ENCODE measurements around the gene TRIAP1. TPM values are rescaled to one million over a fixed set of nuclear protein-coding genes. Genes with fewer than 3 reads are reported as not detected.

The TRIAP1 gene
- total RNA-seq (10 to 100 TPM; 21.9 to 29.1 TPM), polyA plus RNA-seq (ENCODE audit: insufficient read length in 6 of 6) (10 to 100 TPM; 35.1 to 42.4 (median 37.5) TPM)
- long read RNA-seq, donor 1, transcript TRIAP1-202 (2 exons, 1,182 nt) = major isoform, 27 of 27 reads
- long read RNA-seq, donor 1, partial matches to known transcripts = 0 of 27 reads
- long read RNA-seq, donor 1, other reads (novel, unspliced or antisense) = 0 of 27 reads
- long read RNA-seq, donor 2, transcript TRIAP1-202 (2 exons, 1,182 nt) = major isoform, 16 of 17 reads
- long read RNA-seq, donor 2, partial matches to known transcripts = 0 of 17 reads
- long read RNA-seq, donor 2, other reads (novel, unspliced or antisense) = 0 of 17 reads
- long read RNA-seq, donor 3, transcript TRIAP1-202 (2 exons, 1,182 nt) = major isoform, 26 of 26 reads
- long read RNA-seq, donor 3, partial matches to known transcripts = 0 of 26 reads
- long read RNA-seq, donor 3, other reads (novel, unspliced or antisense) = 0 of 26 reads
- long read RNA-seq, donor 4, transcript TRIAP1-202 (2 exons, 1,182 nt) = major isoform, 38 of 40 reads
- long read RNA-seq, donor 4, partial matches to known transcripts = 0 of 40 reads
- long read RNA-seq, donor 4, other reads (novel, unspliced or antisense) = 2 of 40 reads
- long read RNA-seq, donor 5, transcript TRIAP1-202 (2 exons, 1,182 nt) = major isoform, 21 of 53 reads
- long read RNA-seq, donor 5, partial matches to known transcripts = 32 of 53 reads
- long read RNA-seq, donor 5, other reads (novel, unspliced or antisense) = 0 of 53 reads
- long read RNA-seq, donor 6, transcript TRIAP1-202 (2 exons, 1,182 nt) = major isoform, 24 of 24 reads
- long read RNA-seq, donor 6, partial matches to known transcripts = 0 of 24 reads
- long read RNA-seq, donor 6, other reads (novel, unspliced or antisense) = 0 of 24 reads
- long read RNA-seq, donor 7, transcript TRIAP1-202 (2 exons, 1,182 nt) = major isoform, 11 of 11 reads
- long read RNA-seq, donor 7, partial matches to known transcripts = 0 of 11 reads
- long read RNA-seq, donor 7, other reads (novel, unspliced or antisense) = 0 of 11 reads
- long read RNA-seq, donor 8, transcript TRIAP1-202 (2 exons, 1,182 nt) = major isoform, 10 of 11 reads
- long read RNA-seq, donor 8, partial matches to known transcripts = 0 of 11 reads
- long read RNA-seq, donor 8, other reads (novel, unspliced or antisense) = 0 of 11 reads
- long read RNA-seq, donor 9 = 0 reads
- long read RNA-seq, donor 10, transcript TRIAP1-202 (2 exons, 1,182 nt) = major isoform, 19 of 20 reads
- long read RNA-seq, donor 10, partial matches to known transcripts = 0 of 20 reads
- long read RNA-seq, donor 10, other reads (novel, unspliced or antisense) = 1 of 20 reads
- long read RNA-seq, donor 11, transcript TRIAP1-202 (2 exons, 1,182 nt) = major isoform, 16 of 16 reads
- long read RNA-seq, donor 11, partial matches to known transcripts = 0 of 16 reads
- long read RNA-seq, donor 11, other reads (novel, unspliced or antisense) = 0 of 16 reads
- long read RNA-seq, donor 12, transcript TRIAP1-202 (2 exons, 1,182 nt) = major isoform, 13 of 13 reads
- long read RNA-seq, donor 12, partial matches to known transcripts = 0 of 13 reads
- long read RNA-seq, donor 12, other reads (novel, unspliced or antisense) = 0 of 13 reads

DNA sequence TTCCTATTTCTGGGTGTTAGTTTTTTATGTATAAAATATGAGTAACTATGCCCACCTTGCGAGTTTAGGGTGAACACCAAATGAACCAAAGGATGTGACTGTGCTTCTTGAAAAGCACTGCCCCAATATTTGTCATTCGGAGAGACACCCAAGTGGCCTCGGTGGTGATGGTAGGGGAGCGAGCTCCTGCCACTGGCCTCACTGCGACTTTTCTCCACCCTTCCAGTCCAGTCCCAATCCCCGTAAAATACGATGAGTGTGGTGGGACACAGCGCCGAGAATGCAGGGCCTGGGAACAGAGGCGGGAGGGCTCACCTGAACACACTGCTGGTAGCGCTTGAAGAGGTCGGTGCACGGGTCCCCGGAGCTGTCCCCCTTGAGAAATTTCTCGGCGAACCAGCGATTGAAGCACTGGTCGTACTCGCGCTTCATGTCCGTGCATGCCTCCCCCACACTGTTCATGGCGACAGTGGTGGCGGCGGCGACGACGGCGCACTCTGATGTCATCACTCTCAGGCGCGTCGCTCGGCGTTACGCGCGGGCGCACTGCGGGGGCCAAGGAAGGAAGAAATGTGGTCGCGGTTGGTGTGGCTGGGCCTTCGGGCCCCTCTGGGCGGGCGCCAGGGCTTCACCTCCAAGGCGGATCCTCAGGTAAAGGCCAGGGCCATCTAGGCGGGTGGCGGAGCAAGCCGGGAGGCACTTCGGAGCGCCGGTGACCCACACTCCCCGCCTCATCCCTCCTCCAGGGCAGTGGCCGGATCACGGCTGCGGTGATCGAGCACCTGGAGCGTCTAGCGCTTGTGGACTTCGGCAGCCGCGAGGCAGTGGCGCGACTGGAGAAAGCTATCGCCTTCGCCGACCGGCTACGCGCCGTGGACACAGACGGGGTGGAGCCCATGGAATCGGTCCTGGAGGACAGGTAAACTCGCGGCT is at the start of gene TRIAP1, which contains the start of gene GATC:
Gene TRIAP1, minus strand, starts transcription at position 474 of the 933 bp plus-strand sequence. Its CDS starts 12 bp downstream, at position 462.
Gene GATC, plus strand, starts transcription at position 534 of the 933 bp plus-strand sequence. Its CDS starts 37 bp downstream, at position 571.
- TF ChIP-seq, protein P1, sequence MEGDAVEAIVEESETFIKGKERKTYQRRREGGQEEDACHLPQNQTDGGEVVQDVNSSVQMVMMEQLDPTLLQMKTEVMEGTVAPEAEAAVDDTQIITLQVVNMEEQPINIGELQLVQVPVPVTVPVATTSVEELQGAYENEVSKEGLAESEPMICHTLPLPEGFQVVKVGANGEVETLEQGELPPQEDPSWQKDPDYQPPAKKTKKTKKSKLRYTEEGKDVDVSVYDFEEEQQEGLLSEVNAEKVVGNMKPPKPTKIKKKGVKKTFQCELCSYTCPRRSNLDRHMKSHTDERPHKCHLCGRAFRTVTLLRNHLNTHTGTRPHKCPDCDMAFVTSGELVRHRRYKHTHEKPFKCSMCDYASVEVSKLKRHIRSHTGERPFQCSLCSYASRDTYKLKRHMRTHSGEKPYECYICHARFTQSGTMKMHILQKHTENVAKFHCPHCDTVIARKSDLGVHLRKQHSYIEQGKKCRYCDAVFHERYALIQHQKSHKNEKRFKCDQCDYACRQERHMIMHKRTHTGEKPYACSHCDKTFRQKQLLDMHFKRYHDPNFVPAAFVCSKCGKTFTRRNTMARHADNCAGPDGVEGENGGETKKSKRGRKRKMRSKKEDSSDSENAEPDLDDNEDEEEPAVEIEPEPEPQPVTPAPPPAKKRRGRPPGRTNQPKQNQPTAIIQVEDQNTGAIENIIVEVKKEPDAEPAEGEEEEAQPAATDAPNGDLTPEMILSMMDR (IDR thresholded peaks at IDR 0.05) = no peak
- peaks cover 14 to 40% of the 10 kb centered on the region in 2 donors for H3K4me1 ChIP-seq
- peak; percentile 83 to 95 (median 88) for DNase-seq

DNA sequence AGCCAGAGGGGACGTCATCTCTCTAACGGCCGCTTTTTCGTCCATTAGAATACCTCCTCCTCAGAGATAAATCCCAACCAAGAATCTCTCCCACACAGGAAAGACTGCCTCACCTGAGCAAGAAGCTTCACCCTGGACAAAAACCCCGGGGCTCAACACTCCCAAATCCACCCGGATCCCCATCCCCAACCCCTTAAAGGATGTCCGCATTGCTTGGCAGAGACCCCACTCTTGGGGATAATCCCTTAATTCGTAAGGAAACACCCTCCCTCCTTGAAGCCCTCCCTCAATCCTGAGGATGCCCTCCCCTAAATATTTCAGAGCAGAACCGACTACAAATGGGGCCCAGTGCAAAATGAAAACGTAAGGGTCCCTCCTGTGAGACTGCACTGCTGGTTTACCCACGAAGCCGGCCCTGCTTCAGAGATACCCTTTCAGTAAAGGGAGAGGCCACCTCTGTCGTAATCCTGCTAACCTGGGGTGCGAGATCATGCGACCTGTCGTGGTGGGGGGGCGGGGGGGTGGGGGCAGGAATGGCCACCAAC is 49.1 kb upstream of the TRIAP1 start:
- peak overlapping the region; percentile 95 to 99 for H3K4me3 ChIP-seq
- peaks cover 11 to 28% of the 10 kb centered on the region in 2 donors for H3K4me1 ChIP-seq
- TF ChIP-seq, protein P1 (IDR thresholded peaks at IDR 0.05) = no peak
- H3K27me3 ChIP-seq = no peaks in the 10 kb centered on the region
- intact Hi-C loops (cut with DNase I) = no loop called here
- ATAC-seq (peak; percentile 10), DNase-seq (peak in 1 of 4 donors; percentile 13)
- peaks cover 0 to 27% of the 10 kb centered on the region in 2 donors for H3K36me3 ChIP-seq
- H3K9me3 ChIP-seq = no peaks in the 10 kb centered on the region
- peak overlapping the region; percentile 26 to 90 for H3K27ac ChIP-seq

More for the DNA sequence above, at the start of gene TRIAP1, which contains the start of gene GATC:
- Histone ChIP-seq H3K27me3 (no peaks in the 10 kb centered on the region), H3K36me3 (peaks cover 0 to 53% of the 10 kb centered on the region in 2 donors), H3K9me3 (no peaks in the 10 kb centered on the region), H3K27ac (peak within 1 kb of the TSS; percentile 81 to 90), H3K4me3 (peak within 1 kb of the TSS; percentile 88 to 99)
- intact Hi-C loops (cut with DNase I) = no loop called here
- ATAC-seq = peak; percentile 98

- H3K4me1 ChIP-seq = peaks cover 0 to 8% of the 10 kb centered on the region in 2 donors
- TF ChIP-seq, protein P1 (IDR thresholded peaks at IDR 0.05) = no peak
- DNase-seq (no peak), ATAC-seq (no peak)
- H3K36me3 ChIP-seq = peaks cover 0 to 12% of the 10 kb centered on the region in 2 donors
- no peak overlapping the region for H3K27ac ChIP-seq
- H3K9me3 ChIP-seq = no peaks in the 10 kb centered on the region
- intact Hi-C loops (cut with DNase I) = no loop called here
- no peaks in the 10 kb centered on the region for H3K27me3 ChIP-seq
- no peak overlapping the region for H3K4me3 ChIP-seq
Observed at GRCh38 chr12:120490833-120491512, 44.8 kb upstream of the TRIAP1 start.
